G401 (cell line): ENCODE data around the gene SLC22A6. TPM values are rescaled to one million over a fixed set of nuclear protein-coding genes. Genes with fewer than 3 reads are reported as not detected.
"Not testable (repeated sequence)": the region's sequence is repeated elsewhere in the genome, so short reads cannot be mapped to it uniquely, and the experiment has no call there.

Source experiments
- DNase-seq: peaks from one replicate; pipeline ENCODE4 v3.0.0-alpha.2; 2015; ENCODE audit warnings: low spot score
- in situ Hi-C: cut with HindIII; loops from 2 replicates; pipeline ENCODE4 v1.10.0; 2016; ENCODE audit warnings: low sequenced_read_pairs, mixed read lengths
- total RNA-seq: library from RNA; depleted of rRNA; stranded (reverse); fragments of >200 nt; shearing (Covaris generic); gene quantifications from 2 replicates; pipeline ENCODE4 v1.2.3, GENCODE V29; 2014

Gene SLC22A6
- total RNA-seq, 1 experiment from 2014 or later = not detected

- in situ Hi-C loops = no loop called here
- no peak for DNase-seq
These were observed 10.0 kb upstream of the SLC22A6 start for GRCh38 chr11:62994775-62995174.

- in situ Hi-C loops = no loop called here
- DNase-seq = no peak
These were observed 3.5 kb upstream of the SLC22A6 start for GRCh38 chr11:62988276-62988675.

- in situ Hi-C loops = no loop called here
- peak; percentile 7 for DNase-seq
These were observed 429 bp upstream of the SLC22A6 start for GRCh38 chr11:62985041-62985750.

GRCh38 chr11:62983536-62984199 lies 1.1 kb downstream of the SLC22A6 start:
- no peak for DNase-seq
- in situ Hi-C loops = no loop called here

GRCh38 chr11:62981743-62982142 lies 3.0 kb downstream of the SLC22A6 start:
- in situ Hi-C loops = no loop called here
- no peak for DNase-seq

- in situ Hi-C loops = no loop called here
- no peak for DNase-seq
These were observed 4.5 kb downstream of the SLC22A6 start for GRCh38 chr11:62980133-62980760.

GRCh38 chr11:62976109-62976508 lies 8.7 kb downstream of the SLC22A6 start:
- in situ Hi-C loops = no loop called here
- DNase-seq = no peak

- in situ Hi-C loops = no loop called here
- DNase-seq = peak; percentile 11
These were observed 9.8 kb downstream of the SLC22A6 start for GRCh38 chr11:62974848-62975522.

- in situ Hi-C loops = no loop called here
- DNase-seq = no peak
These were observed 19.2 kb downstream of the SLC22A6 start for GRCh38 chr11:62965574-62965973.

GRCh38 chr11:62962391-62962790 lies 22.4 kb downstream of the SLC22A6 start:
- DNase-seq = no peak
- in situ Hi-C loops = no loop called here

- DNase-seq = no peak
- in situ Hi-C loops = no loop called here
These were observed 23.7 kb downstream of the SLC22A6 start for GRCh38 chr11:62961017-62961570.

GRCh38 chr11:62959422-62959980 lies 25.3 kb downstream of the SLC22A6 start:
- in situ Hi-C loops = no loop called here

GRCh38 chr11:62958547-62959421 lies 26.0 kb downstream of the SLC22A6 start:
- no peak for DNase-seq
- in situ Hi-C loops = no loop called here

More at GRCh38 chr11:62959422-62959980, 25.3 kb downstream of the SLC22A6 start:
- no peak for DNase-seq

GRCh38 chr11:62957147-62957546 lies 27.6 kb downstream of the SLC22A6 start:
- DNase-seq = no peak
- in situ Hi-C loops = no loop called here

- in situ Hi-C loops = no loop called here
- no peak for DNase-seq
These were observed 30.3 kb downstream of the SLC22A6 start for GRCh38 chr11:62954478-62954877.

GRCh38 chr11:62953811-62954210 lies 31.0 kb downstream of the SLC22A6 start:
- DNase-seq = no peak
- in situ Hi-C loops = no loop called here

- no peak for DNase-seq
- in situ Hi-C loops = no loop called here
These were observed 35.9 kb downstream of the SLC22A6 start for GRCh38 chr11:62948765-62949320.

GRCh38 chr11:62945538-62945937 lies 39.2 kb downstream of the SLC22A6 start:
- DNase-seq, in situ Hi-C loops: not testable (repeated sequence)
